Mesenteric fat pad (tissue), 1 donor: ENCODE data around the gene MBD5. TPM values are rescaled to one million over a fixed set of nuclear protein-coding genes. Genes with fewer than 3 reads are reported as not detected.

Experiments
- DNase-seq: peaks from one replicate; pipeline ENCODE4 v3.0.0-alpha.2; 2020; ENCODE audit warnings: low spot score
- total RNA-seq: library from RNA; stranded (reverse); fragmentation: NEBNext Ultra II Directional; extraction: Animal tissue kit (Norgen Biotek cat#: 25700); gene quantifications from one replicate; pipeline ENCODE4 v1.2.1, GENCODE V29; 2021
- donor health status: DM: yes; HTN: yes; CAD: no.

MBD5 gene
- total RNA-seq, 1 donor from 2014 or later = 28.1 TPM

GRCh38 chr2:148517296-148517695 is 496.4 kb downstream of the MBD5 start:
- no peak for DNase-seq

- DNase-seq = no peak
These were observed 496.9 kb downstream of the MBD5 start for GRCh38 chr2:148517822-148518221.

GRCh38 chr2:148519013-148519412 is 498.1 kb downstream of the MBD5 start:
- no peak for DNase-seq

GRCh38 chr2:148521181-148521580 is 500.3 kb downstream of the MBD5 start:
- DNase-seq = no peak

GRCh38 chr2:148523315-148523714 is 502.4 kb downstream of the MBD5 start:
- no peak for DNase-seq

- DNase-seq = no peak
These were observed 503.6 kb downstream of the MBD5 start for GRCh38 chr2:148524519-148524919.

GRCh38 chr2:148525130-148525529 is 504.2 kb downstream of the MBD5 start:
- no peak for DNase-seq

- no peak for DNase-seq
These were observed 505.8 kb downstream of the MBD5 start for GRCh38 chr2:148526509-148527346.

- no peak for DNase-seq
These were observed 506.8 kb downstream of the MBD5 start for GRCh38 chr2:148527488-148528340.

- DNase-seq = no peak
These were observed 507.6 kb downstream of the MBD5 start for GRCh38 chr2:148528356-148529064.

GRCh38 chr2:148529745-148530144 is 508.9 kb downstream of the MBD5 start:
- DNase-seq = no peak

- DNase-seq = no peak
These were observed 509.5 kb downstream of the MBD5 start for GRCh38 chr2:148530350-148530749.

GRCh38 chr2:148531235-148531634 is 510.3 kb downstream of the MBD5 start:
- DNase-seq = no peak

- no peak for DNase-seq
These were observed 511.0 kb downstream of the MBD5 start for GRCh38 chr2:148531669-148532428.

- DNase-seq = no peak
These were observed 512.1 kb downstream of the MBD5 start for GRCh38 chr2:148533004-148533403.

GRCh38 chr2:148533685-148534084 is 512.8 kb downstream of the MBD5 start:
- DNase-seq = no peak

- DNase-seq = no peak
These were observed 513.7 kb downstream of the MBD5 start for GRCh38 chr2:148534416-148535204.

- no peak for DNase-seq
These were observed 517.5 kb downstream of the MBD5 start for GRCh38 chr2:148538375-148538774.

- no peak for DNase-seq
These were observed 519.1 kb downstream of the MBD5 start for GRCh38 chr2:148540022-148540421.

- DNase-seq = no peak
These were observed 520.9 kb downstream of the MBD5 start for GRCh38 chr2:148541792-148542191.
